NT2/D1 (cell line): ENCODE results near the gene USP54.

Experiments
- DNase-seq: peaks from one replicate; pipeline ENCODE4 v3.0.0-alpha.2; 2011; ENCODE audit warnings: low read depth, low spot score
- H3K27me3 ChIP-seq: 2 replicates; pipeline ENCODE4 v1.6.0; 2011; ENCODE audit warnings: mild to moderate bottlenecking; ENCODE audit not compliant: insufficient read length, insufficient read depth
- H3K36me3 ChIP-seq: 2 replicates; pipeline ENCODE4 v1.6.1; 2011; ENCODE audit warnings: mild to moderate bottlenecking, low read length, mixed read lengths; ENCODE audit not compliant: insufficient read depth, insufficient read length
- H3K4me1 ChIP-seq: 2 replicates; pipeline ENCODE4 v1.5.1; 2011; ENCODE audit not compliant: insufficient read depth, insufficient read length
- H3K4me3 ChIP-seq: 2 replicates; pipeline ENCODE4 v1.5.1; 2011; ENCODE audit warnings: low read depth; ENCODE audit not compliant: insufficient read length
- H3K9ac ChIP-seq: 2 replicates; pipeline ENCODE4 v1.6.0; 2011; ENCODE audit warnings: low read depth; ENCODE audit not compliant: insufficient read length
- H3K9me3 ChIP-seq: 2 replicates; pipeline ENCODE4 v1.5.1; 2011; ENCODE audit warnings: mild to moderate bottlenecking, low read length; ENCODE audit not compliant: insufficient read depth
- SUZ12 ChIP-seq: IDR thresholded peaks from 2 replicates; pipeline ENCODE4 v1.6.1; 2011; ENCODE audit not compliant: insufficient read length, insufficient read depth; ENCODE audit errors: extremely low read depth
- YY1 ChIP-seq: IDR thresholded peaks from 2 replicates; pipeline ENCODE4 v1.6.1; 2011; ENCODE audit not compliant: insufficient read length, insufficient read depth
- ZNF274 ChIP-seq: IDR thresholded peaks from 2 replicates; pipeline ENCODE4 v1.6.1; 2011; ENCODE audit warnings: mild to moderate bottlenecking, low read depth, low read length

The USP54 gene

DNA sequence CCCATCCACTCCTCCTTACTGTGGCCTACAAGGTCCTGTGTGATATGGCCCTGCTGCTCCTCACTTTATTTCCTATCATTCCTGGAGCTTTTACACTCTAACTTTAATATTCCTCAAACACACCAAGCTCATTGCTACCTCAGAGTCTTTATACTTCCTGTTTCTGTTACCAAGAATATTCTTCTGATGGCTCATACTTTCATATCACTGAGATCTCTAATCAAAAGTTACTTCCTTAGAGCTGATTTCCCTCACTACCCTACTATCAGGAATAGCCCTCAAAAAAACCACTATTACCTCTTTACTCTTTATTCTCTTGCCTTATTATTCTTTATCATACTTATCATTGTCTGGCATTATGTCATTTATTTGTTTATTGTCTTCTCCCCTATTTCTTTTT, 89.5 kb downstream of the USP54 start:
- H3K4me3 ChIP-seq: no peak overlapping the region
- H3K9ac ChIP-seq: no peak overlapping the region
- H3K9me3 ChIP-seq: no peaks in the 10 kb centered on the region
- no peak for DNase-seq
- H3K27me3 ChIP-seq: no peaks in the 10 kb centered on the region
- H3K4me1 ChIP-seq: no peaks in the 10 kb centered on the region
- TF ChIP-seq ZNF274 (no peak), SUZ12 (no peak), YY1 (no peak)
- peaks cover 36% of the 10 kb centered on the region for H3K36me3 ChIP-seq

DNA sequence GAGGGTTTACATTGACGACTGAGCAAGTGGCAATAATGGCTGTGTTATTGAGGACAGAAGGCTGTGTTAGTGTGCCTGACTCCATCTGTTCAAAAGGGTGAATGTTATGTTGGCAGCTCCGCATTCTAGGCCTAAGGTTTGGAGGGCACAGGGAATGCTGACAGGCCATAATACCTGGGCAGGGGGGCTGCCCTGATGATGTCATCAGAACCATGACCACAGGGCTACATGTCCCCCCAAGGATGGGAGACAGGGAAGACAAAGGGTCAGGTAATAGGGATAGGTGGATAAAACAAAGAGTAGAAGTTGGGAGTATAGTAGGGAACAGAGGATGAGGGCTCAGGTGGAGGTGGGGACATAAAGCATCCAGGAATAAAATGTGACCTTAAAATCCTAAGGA, 93.5 kb downstream of the USP54 start:
- H3K4me1 ChIP-seq: no peaks in the 10 kb centered on the region
- no peak for TF ChIP-seq SUZ12
- TF ChIP-seq ZNF274: no peak
- no peak for TF ChIP-seq YY1
- no peaks in the 10 kb centered on the region for H3K27me3 ChIP-seq
- no peak for DNase-seq
- H3K4me3 ChIP-seq: no peak overlapping the region
- H3K9ac ChIP-seq: no peak overlapping the region
- H3K9me3 ChIP-seq: no peaks in the 10 kb centered on the region
- peaks cover 24% of the 10 kb centered on the region for H3K36me3 ChIP-seq

DNA sequence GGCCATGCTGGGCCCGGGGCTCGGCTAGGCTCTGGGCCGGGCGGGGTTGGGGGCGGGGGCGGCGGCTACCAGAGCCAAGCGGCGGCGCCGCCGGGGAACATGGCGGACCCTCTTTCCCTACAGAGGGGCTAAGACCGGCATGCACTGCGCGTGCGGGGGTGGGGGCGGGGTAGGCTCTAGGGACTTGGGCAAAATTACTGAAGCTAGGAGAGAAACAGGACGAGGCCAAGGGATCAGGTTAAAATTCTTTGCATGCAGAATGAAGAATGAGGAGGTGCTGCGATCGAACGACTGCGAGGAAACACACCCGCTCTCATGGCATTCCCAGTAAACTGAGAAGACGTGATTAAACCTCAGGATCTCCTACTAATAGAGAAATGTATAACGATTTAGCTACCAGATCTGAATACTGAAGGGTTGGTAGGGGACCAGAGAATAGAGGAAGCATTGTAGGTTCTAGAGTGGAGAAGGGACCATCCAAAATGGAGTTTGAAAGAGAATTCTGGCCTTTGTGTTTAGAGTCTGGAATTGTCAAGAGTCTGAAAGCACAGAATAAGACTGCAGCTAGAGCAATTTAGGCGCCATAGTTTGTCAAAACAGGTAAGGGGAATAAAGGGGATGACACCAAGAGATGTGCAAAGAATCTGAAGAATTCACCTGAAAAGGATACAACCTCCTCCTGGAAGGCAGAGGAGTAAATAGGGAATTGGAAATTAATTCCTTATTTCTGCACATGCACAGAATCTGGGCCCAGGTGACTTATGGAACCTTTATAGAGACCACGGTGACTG, 95.1 kb downstream of the USP54 start, which contains the start of gene PPP3CB:
Gene PPP3CB (minus strand): TSS at position 141 of the 791 bp plus-strand sequence. CDS start 135 bp downstream, at position 6.
- Histone ChIP-seq H3K4me1 (no peaks in the 10 kb centered on the region), H3K9me3 (no peaks in the 10 kb centered on the region), H3K36me3 (peaks cover 24% of the 10 kb centered on the region), H3K9ac (peak within 1 kb of the TSS; percentile 93), H3K4me3 (peak within 1 kb of the TSS; percentile 94), H3K27me3 (no peaks in the 10 kb centered on the region)
- DNase-seq: peak; percentile 87
- TF ChIP-seq YY1 (no peak), ZNF274 (no peak), SUZ12 (no peak)

- no peak for TF ChIP-seq ZNF274
- TF ChIP-seq SUZ12: no peak
- no peak for TF ChIP-seq YY1
- DNase-seq: peak; percentile 23
- Histone ChIP-seq H3K4me1 (no peaks in the 10 kb centered on the region), H3K36me3 (peaks cover 18% of the 10 kb centered on the region), H3K27me3 (no peaks in the 10 kb centered on the region), H3K9me3 (no peaks in the 10 kb centered on the region), H3K9ac (peak overlapping the region; percentile 93), H3K4me3 (peak overlapping the region; percentile 94)
These were observed 95.8 kb downstream of the USP54 start for GRCh38 chr10:73495226-73495883.

- Histone ChIP-seq H3K9me3 (no peaks in the 10 kb centered on the region), H3K9ac (peak overlapping the region; percentile 93), H3K4me3 (peak overlapping the region; percentile 94), H3K4me1 (no peaks in the 10 kb centered on the region), H3K27me3 (no peaks in the 10 kb centered on the region), H3K36me3 (peaks cover 13% of the 10 kb centered on the region)
- DNase-seq: no peak
- TF ChIP-seq YY1: no peak
- no peak for TF ChIP-seq SUZ12
- no peak for TF ChIP-seq ZNF274
These were observed 96.3 kb downstream of the USP54 start for GRCh38 chr10:73494877-73495225.

DNA sequence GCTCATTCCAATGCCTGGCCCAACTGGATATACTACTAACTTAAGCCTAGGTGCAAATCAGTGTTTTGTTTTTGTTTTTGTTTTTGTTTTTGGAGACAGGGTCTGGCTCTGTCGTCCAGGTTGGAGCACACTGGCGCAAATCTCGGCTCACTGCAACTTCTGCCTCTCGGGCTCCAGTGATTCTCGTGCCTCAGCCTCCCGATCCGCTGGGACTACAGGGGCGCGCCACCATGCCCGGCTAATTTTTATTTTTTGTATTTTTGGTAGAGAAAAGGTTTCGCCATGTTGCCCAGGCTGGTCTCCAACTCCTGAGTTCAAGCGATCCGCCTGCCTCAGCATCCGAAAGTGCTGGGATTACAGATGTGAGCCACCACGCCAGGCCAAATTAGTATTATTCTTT, 96.9 kb downstream of the USP54 start:
- TF ChIP-seq SUZ12: no peak
- no peak for TF ChIP-seq YY1
- no peak for TF ChIP-seq ZNF274
- Histone ChIP-seq H3K4me3 (no peak overlapping the region), H3K27me3 (no peaks in the 10 kb centered on the region), H3K9me3 (no peaks in the 10 kb centered on the region), H3K4me1 (no peaks in the 10 kb centered on the region), H3K9ac (no peak overlapping the region), H3K36me3 (peaks cover 8% of the 10 kb centered on the region)
- no peak for DNase-seq

GRCh38 chr10:73493781-73494180, 97.4 kb downstream of the USP54 start:
- Histone ChIP-seq H3K4me3 (no peak overlapping the region), H3K27me3 (no peaks in the 10 kb centered on the region), H3K9ac (no peak overlapping the region), H3K9me3 (no peaks in the 10 kb centered on the region), H3K4me1 (no peaks in the 10 kb centered on the region), H3K36me3 (peaks cover 8% of the 10 kb centered on the region)
- TF ChIP-seq ZNF274: no peak
- TF ChIP-seq SUZ12: no peak
- TF ChIP-seq YY1: no peak
- no peak for DNase-seq
